Limb (tissue), 2 donors: ENCODE measurements around the gene TRMT6.

Experiments used
- DNase-seq, 2 donors: peaks; one replicate each; pipeline ENCODE4 v3.0.0-alpha.2; 2016; ENCODE audit errors: extremely low spot score in 2 of 2

The TRMT6 gene

DNA sequence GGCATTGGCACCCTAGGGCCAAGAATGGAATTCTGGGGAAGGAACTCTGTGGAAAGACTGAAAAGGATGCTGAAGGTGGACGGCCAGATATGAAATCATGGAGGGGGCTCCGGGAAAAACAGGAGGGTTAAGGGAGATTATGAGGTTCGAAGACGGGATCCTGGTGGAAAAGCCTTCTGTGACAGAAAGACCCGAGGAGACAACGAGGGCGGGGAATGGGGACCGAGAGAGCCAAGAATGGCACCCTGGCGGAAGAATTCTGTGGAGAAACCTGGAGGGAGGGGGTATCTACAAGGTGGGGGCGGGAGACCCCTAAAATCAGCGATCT lies 426 bp downstream of the TRMT6 start:
- no peak for DNase-seq

DNA sequence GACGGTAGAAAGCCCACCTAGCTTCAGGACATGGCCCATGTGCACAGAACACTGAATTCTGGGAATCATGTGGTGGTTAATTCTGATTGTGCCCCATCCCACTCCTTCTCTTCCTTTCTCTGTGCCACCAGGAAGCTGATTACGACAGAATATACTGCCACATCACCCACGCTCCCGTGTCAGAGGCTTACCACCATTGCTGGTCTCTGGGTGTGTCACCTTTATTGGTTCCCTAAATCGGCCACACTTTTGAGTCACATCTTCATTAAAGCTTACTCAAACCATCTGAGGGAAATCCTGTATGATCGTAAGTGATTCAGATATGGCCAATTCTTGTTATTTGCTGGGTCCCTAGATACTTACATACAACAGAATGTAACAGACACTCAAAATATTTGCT lies 3.1 kb downstream of the TRMT6 start:
- DNase-seq: no peak

DNA sequence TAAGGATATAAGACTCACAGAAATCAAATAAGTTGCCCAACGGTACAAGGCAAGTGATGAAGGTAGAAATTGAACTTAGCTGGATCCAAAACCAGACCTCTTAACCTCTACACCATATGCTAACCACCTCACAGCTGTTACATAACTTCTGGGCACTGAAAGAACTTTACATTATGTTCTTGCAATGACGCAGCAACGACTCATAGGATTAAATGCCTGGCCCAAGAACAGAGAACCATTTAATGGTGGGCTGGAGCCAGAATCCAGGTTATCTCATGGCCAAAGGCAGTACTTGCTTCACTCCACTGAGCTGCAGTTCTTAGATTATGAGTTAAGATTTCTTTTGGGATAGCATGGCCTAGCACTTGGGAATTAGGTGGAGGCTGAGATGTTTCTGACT lies 4.4 kb downstream of the TRMT6 start:
- DNase-seq: no peak

DNA sequence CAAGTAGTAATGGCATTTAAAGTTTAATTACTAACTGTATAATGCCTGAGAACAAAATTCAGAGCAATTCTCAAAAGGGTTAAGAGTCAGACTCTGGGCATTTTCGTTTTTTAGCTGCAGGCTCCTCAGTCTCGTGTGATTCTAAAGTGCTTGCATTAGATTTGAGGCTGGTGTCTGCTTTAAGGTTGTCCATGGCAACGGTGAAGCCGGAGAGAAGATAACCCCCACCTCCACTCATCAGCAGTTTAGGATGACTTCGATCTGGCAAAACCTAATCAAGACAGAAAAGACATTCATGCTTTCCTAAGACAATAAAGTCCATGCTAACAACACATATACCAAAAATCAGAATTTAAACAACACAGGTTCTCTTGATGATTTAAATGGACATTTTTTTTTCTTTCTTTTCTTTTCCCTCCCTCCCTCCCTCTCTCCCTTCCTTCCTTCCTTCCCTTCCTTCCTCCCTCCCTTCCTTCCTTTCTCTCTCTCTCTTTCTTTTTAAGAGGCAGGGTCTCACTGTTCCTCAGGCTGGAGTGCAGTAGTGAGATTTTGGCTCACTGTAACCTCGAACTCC lies 11.8 kb downstream of the TRMT6 start:
- DNase-seq: no peak

DNA sequence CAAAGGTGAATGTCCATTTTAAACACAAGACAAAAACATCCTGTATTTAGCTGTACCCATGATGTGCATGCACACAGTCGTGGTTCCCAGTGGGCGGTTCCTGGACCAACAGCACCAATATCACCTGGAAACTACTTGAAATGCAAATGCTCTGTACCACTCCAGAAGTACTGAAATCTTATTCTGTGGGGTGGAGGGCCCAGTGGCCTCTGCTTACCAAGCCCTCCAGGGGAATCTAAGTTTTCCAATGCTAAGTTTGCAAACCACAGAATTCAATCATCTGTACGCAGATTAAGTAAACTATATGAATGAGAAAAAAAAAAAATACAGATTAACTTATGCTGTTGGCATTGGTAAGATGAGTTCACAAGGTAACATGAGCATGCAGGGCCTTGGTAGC lies 14.1 kb downstream of the TRMT6 start:
- DNase-seq: no peak

DNA sequence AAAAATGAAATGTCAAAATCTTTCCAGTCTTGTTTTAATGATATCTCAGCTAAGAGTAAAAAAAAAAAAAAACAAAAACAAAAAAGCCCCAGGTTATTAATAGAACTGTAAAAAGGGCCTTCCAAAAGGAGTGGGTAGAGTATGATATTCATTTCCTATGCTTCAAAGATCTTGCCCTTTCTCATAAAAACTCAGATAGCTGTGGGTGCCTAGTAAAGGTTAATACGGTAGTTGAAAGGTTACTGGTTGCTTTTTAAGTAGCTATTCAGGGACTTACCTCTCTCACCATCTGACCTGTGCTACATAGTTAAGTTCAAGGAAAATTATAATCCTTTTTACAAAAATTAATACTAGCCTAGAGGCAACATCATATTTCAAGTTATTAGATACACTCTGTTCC lies 14.9 kb downstream of the TRMT6 start:
- no peak for DNase-seq

GRCh38 chr20:5933802-5934436 lies 16.4 kb downstream of the TRMT6 start:
- DNase-seq: no peak

- DNase-seq: no peak
Observed at GRCh38 chr20:5932796-5933195, 17.5 kb downstream of the TRMT6 start.

GRCh38 chr20:5931411-5931810 lies 18.9 kb downstream of the TRMT6 start:
- DNase-seq: no peak

GRCh38 chr20:5928836-5929715 lies 21.3 kb downstream of the TRMT6 start:
- no peak for DNase-seq

- DNase-seq: no peak
Observed at GRCh38 chr20:5927749-5928462, 22.4 kb downstream of the TRMT6 start.

GRCh38 chr20:5925551-5925950 lies 24.8 kb downstream of the TRMT6 start:
- DNase-seq: no peak

DNA sequence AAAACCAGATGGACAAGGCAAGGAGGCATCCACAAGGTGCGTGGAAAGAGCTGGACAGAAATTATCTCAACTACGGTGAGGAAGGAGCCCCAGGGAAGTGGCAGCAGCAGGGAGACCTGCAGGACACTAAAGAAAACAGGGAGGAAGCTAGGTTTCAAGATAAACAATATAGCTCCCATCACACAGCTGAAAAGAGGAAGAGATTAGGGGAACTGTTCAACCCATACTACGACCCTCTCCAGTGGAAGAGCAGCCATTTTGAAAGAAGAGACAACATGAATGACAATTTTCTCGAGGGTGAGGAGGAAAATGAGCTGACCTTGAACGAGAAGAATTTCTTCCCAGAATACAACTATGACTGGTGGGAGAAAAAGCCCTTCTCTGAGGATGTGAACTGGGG lies 26.8 kb downstream of the TRMT6 start:
- no peak for DNase-seq

GRCh38 chr20:5920581-5920980 lies 29.8 kb downstream of the TRMT6 start:
- no peak for DNase-seq

DNA sequence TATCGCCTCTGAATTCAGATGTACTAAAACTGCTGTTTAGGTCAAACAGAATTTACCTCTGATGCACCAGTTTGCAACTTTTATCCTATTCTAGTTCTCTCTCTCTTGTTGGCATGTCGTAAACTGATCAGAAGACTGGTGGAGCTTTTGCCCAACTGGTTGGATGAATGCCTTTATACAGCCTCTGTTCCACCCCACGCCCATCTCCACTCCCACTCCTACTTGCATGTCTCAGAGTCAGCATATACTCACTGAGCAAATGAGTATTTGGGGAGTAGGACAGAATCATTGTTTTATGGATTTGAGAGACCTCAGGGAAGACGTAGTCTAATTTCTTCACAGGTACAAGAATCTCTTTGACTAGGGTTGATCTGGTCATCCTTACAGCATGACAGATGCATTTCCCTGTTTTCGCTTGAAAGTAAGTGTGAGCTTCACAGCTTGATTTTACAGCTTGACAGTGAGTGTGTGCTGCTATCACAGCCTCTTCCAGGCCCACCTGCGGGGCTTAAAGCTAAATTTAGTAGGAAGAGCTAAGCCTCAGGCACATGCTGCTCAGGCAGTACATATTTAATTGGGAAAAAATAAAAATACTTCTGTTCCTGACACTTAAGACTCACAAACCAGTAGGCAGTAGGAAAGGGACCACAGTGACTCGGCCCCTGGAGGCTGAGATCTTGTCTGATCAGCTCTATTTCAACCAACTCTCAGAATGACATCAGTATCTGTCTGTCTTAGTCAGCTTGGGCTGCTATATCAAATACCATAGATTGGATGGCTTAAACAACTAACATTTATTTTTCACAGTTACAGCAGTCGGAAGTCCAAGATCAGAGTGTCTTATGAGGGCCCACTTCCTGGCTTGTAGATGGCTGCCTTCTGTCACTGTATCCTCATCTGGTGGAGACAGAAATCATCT lies 30.4 kb downstream of the TRMT6 start:
- DNase-seq: no peak

DNA sequence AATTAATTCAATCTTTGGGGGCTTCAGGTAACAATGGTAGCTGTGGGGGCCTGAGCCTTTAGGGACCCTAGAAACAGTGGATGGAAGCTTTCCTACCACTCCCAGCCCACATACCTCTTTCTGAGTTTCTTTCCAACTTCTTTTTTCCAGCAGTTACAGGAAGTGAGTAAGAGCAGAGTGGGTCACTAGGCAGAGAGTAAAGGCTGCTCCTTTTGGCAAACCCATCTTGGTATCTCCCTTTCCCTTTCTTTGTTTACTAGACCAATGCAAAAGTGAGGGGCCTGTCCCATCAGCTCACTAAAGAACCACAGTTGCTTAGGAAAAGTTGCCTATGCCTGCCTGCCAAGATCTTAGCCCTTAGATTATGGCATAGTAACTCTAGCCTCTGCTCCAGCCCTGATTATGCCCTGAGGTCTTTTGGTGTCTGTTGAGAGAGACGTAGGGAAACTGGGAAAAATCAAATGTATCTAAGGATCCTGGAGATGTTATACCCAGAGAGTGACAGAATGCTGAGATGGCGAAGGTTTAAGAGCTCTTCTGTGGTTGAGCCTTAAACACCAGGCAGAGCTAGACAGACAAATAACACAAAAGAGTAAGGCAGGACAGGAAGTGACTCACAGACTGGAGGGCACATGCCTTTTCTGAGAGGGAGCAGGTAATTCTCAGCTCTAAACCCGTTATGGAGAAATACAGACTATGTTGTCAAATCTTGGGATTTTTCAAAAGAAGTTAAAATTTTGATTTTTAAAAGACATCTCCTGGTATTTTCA lies 31.3 kb downstream of the TRMT6 start:
- no peak for DNase-seq

DNA sequence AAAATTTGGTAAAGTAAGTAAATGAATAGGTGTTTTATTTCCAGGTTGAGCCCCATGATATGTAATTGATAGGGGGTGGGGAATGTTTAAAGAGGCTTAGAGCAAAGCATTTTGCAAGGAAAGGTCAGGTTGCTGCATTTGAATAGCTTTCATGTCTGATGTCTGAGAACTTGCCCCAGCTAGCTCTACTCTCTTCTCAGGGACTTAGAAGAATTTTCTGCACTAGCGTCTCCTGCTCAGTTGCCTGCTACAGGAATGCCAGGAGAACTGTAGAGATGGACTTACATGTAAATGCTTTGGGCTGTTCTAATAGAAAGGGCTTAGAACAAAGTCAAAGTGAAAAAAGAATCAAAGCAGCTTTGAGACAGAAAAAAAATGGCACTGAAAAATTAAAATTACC lies 35.5 kb downstream of the TRMT6 start:
- no peak for DNase-seq

DNA sequence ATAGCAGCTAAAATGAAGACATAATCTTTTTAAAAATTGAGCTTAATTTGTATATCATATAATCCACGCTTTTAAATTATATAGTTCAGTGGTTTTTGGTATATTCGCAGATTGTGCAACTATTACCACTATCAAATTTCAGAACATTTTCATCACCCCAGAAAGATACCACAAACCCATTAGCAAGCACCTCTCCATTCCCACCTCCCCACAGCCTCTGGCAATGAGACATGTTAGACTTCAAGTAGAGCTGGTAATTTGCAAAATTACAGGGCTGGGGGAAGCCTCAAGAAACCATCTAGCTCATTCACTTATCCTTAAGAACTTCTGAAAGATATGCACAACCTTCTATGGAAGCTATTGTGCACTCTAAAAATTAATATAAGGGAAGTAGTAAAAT lies 37.2 kb downstream of the TRMT6 start:
- DNase-seq: no peak

DNA sequence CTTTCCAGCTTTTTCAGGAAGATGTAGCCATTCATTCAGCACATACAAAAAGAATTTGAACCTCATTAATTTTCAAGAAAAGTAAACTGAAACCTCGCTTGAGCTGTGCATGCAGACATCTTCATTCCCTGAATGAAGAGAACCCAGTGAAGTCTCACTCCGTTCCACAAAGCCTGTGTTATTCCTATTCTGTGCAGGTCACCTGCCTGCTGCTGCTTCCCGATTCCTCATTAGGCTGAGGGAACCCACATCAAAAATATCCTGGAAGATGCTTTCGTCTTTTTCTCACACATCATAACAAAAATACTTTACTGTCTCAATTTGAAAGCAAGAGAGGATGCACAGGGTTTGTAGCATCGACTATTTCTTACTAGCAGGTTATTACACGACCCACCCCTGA lies 40.1 kb downstream of the TRMT6 start:
- no peak for DNase-seq

DNA sequence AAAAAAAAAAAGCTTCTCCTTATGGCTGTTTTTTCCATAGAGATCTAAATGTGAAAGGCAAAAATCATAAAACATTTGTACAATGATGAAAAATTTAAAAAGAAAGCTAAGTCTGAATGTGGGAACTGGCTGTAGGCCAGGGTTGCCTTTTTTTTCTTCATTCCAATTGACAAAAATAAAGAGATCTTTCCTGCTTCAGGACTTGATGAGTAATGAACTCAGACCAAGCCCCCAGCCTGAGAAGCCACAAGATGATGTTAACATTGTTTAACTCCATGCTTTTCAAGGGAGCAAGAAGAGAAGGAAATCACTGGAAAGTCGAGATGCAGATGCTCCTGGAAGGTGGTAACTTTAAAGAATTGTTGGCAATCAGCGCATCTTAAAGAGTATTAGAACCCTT lies 41.4 kb downstream of the TRMT6 start:
- DNase-seq: no peak
